Ureter (tissue), 1 donor: ENCODE measurements around the gene ATP8B4. TPM values are rescaled to one million over a fixed set of nuclear protein-coding genes. Genes with fewer than 3 reads are reported as not detected.
"Not testable (repeated sequence)": the region's sequence is repeated elsewhere in the genome, so short reads cannot be mapped to it uniquely, and the experiment has no call there.

Experiments
- DNase-seq: peaks from one replicate; pipeline ENCODE4 v3.0.0-alpha.2; 2020; ENCODE audit warnings: low spot score
- total RNA-seq: library from RNA; stranded (reverse); gene quantifications from one replicate; pipeline ENCODE4 v1.2.4, GENCODE V29; 2023
- donor health status: DM: yes; HTN: yes; CAD: no.

Gene ATP8B4
- total RNA-seq, 1 donor from 2014 or later = 29.2 TPM

GRCh38 chr15:50012790-50013189, 106.2 kb downstream of the ATP8B4 start:
- no peak for DNase-seq

GRCh38 chr15:50009634-50010033, 109.4 kb downstream of the ATP8B4 start:
- no peak for DNase-seq

GRCh38 chr15:50003786-50004334, 115.2 kb downstream of the ATP8B4 start:
- peak; percentile 61 for DNase-seq

- DNase-seq = no peak
Measured at GRCh38 chr15:49991587-49991986, 127.4 kb downstream of the ATP8B4 start.

GRCh38 chr15:49990835-49991545, 128.0 kb downstream of the ATP8B4 start:
- no peak for DNase-seq

- no peak for DNase-seq
Measured at GRCh38 chr15:49989498-49989897, 129.5 kb downstream of the ATP8B4 start.

- DNase-seq = no peak
Measured at GRCh38 chr15:49988766-49989165, 130.3 kb downstream of the ATP8B4 start.

- DNase-seq = no peak
Measured at GRCh38 chr15:49987896-49988295, 131.1 kb downstream of the ATP8B4 start.

- DNase-seq = no peak
Measured at GRCh38 chr15:49987198-49987785, 131.7 kb downstream of the ATP8B4 start.

- DNase-seq = no peak
Measured at GRCh38 chr15:49986326-49986725, 132.7 kb downstream of the ATP8B4 start.

- DNase-seq = no peak
Measured at GRCh38 chr15:49985463-49985862, 133.6 kb downstream of the ATP8B4 start.

- no peak for DNase-seq
Measured at GRCh38 chr15:49984436-49984835, 134.6 kb downstream of the ATP8B4 start.

GRCh38 chr15:49982584-49982983, 136.4 kb downstream of the ATP8B4 start:
- no peak for DNase-seq

- DNase-seq = no peak
Measured at GRCh38 chr15:49979705-49980382, 139.2 kb downstream of the ATP8B4 start.

- DNase-seq = no peak
Measured at GRCh38 chr15:49978121-49978520, 140.9 kb downstream of the ATP8B4 start.

GRCh38 chr15:49977306-49977705, 141.7 kb downstream of the ATP8B4 start:
- no peak for DNase-seq

- no peak for DNase-seq
Measured at GRCh38 chr15:49964551-49964950, 154.5 kb downstream of the ATP8B4 start.

GRCh38 chr15:49964061-49964460, 155.0 kb downstream of the ATP8B4 start:
- DNase-seq = no peak

- not testable (repeated sequence) for DNase-seq
Measured at GRCh38 chr15:49963033-49963772, 155.8 kb downstream of the ATP8B4 start.

GRCh38 chr15:49962044-49962602, 156.9 kb downstream of the ATP8B4 start:
- DNase-seq = no peak

GRCh38 chr15:49953421-49953820, 165.6 kb downstream of the ATP8B4 start:
- no peak for DNase-seq

- DNase-seq = no peak
Measured at GRCh38 chr15:49946681-49947080, 172.4 kb downstream of the ATP8B4 start.
